ENCODE data around the gene NKD1. TPM values are rescaled to one million over a fixed set of nuclear protein-coding genes. Genes with fewer than 3 reads are reported as not detected.

The NKD1 gene
- total and polyA plus RNA-seq, 7 donors = under 0.01 to 18.0 (median 6.7) TPM

DNA sequence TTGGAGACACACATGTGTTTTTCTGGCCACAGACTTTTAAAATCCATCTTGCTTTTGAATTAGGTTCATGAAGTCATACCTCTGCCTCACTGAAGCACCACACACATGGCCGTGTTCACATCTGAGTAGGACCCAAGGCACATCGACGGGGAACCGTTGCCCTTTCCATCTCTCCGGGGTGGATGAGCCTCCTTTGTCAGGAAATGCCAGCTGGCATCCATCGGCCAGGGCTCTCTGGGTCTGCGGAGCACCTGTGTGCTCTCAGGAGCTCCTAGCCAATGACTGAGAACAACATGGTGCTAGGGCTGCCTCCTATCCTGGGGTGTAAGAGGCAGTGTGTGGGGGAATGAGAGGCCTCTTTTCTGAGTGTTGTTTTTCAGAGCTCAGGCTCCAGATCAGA lies 24.5 kb upstream of the NKD1 start:
- no peaks in the 10 kb centered on the region for H3K27me3 ChIP-seq
- H3K4me3 ChIP-seq = no peak overlapping the region
- H3K4me1 ChIP-seq = no peaks in the 10 kb centered on the region
- WGBS, 2 donors = 88 to 94% methylated on average over 7 of the region's 7 CpGs
- H3K36me3 ChIP-seq = no peaks in the 10 kb centered on the region
- intact Hi-C loops (cut with DNase I) = no loop called here
- no peak for DNase-seq
- H3K27ac ChIP-seq = no peak overlapping the region
- no peaks in the 10 kb centered on the region for H3K9me3 ChIP-seq
- TF ChIP-seq POLR2A (IDR thresholded peaks at IDR 0.05) = no peak
- TF ChIP-seq CTCF (IDR thresholded peaks at IDR 0.05) = no peak
- no peak for TF ChIP-seq POLR2AphosphoS5 (IDR thresholded peaks at IDR 0.05)
- no peak for TF ChIP-seq EP300 (IDR thresholded peaks at IDR 0.05)

GRCh38 chr16:50525262-50525661 lies 22.9 kb upstream of the NKD1 start:
- WGBS, 2 donors = 91 to 97% methylated on average over 3 of the region's 3 CpGs
- Histone ChIP-seq H3K36me3 (no peaks in the 10 kb centered on the region), H3K4me3 (no peak overlapping the region), H3K9me3 (peaks cover 0 to 5% (median 3%) of the 10 kb centered on the region in 4 donors), H3K4me1 (no peaks in the 10 kb centered on the region), H3K27me3 (no peaks in the 10 kb centered on the region), H3K27ac (no peak overlapping the region)
- TF ChIP-seq EP300 (IDR thresholded peaks at IDR 0.05) (no peak), POLR2A (IDR thresholded peaks at IDR 0.05) (no peak), CTCF (IDR thresholded peaks at IDR 0.05) (no peak), POLR2AphosphoS5 (IDR thresholded peaks at IDR 0.05) (no peak)
- intact Hi-C loops (cut with DNase I) = no loop called here
- no peak for DNase-seq

DNA sequence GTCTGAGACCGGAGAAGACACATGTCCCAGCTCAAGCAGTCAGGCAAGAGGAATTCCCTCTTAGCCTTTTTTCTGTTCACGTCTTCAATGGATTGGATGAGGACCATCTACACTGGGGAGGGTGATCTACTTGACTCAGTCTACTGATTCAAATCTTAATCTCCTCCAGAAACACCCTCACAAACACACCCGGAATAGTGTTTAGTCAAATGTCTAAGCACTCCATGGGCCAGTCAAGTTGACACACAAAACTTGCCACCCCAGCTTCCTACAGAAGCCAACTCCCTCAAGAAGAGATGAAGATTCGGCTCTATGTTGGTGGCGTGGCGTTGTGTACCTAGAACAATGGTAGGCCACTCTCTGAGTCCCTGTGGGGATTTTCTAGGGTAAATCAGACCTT lies 22.5 kb upstream of the NKD1 start:
- Histone ChIP-seq H3K27ac (no peak overlapping the region), H3K27me3 (no peaks in the 10 kb centered on the region), H3K9me3 (peaks cover 0 to 5% (median 3%) of the 10 kb centered on the region in 4 donors), H3K36me3 (no peaks in the 10 kb centered on the region), H3K4me1 (no peaks in the 10 kb centered on the region), H3K4me3 (no peak overlapping the region)
- 90 to 94% methylated on average over 6 of the region's 6 CpGs for WGBS, 2 donors
- DNase-seq = no peak
- intact Hi-C loops (cut with DNase I) = no loop called here
- TF ChIP-seq POLR2A (IDR thresholded peaks at IDR 0.05) (no peak), POLR2AphosphoS5 (IDR thresholded peaks at IDR 0.05) (no peak), CTCF (IDR thresholded peaks at IDR 0.05) (no peak), EP300 (IDR thresholded peaks at IDR 0.05) (no peak)

GRCh38 chr16:50526249-50526648 lies 21.9 kb upstream of the NKD1 start:
- Histone ChIP-seq H3K4me3 (no peak overlapping the region), H3K27me3 (no peaks in the 10 kb centered on the region), H3K36me3 (no peaks in the 10 kb centered on the region), H3K9me3 (peaks cover 0 to 5% (median 3%) of the 10 kb centered on the region in 4 donors), H3K27ac (no peak overlapping the region), H3K4me1 (no peaks in the 10 kb centered on the region)
- intact Hi-C loops (cut with DNase I) = no loop called here
- no peak for TF ChIP-seq POLR2A (IDR thresholded peaks at IDR 0.05)
- TF ChIP-seq POLR2AphosphoS5 (IDR thresholded peaks at IDR 0.05) = no peak
- TF ChIP-seq EP300 (IDR thresholded peaks at IDR 0.05) = no peak
- TF ChIP-seq CTCF (IDR thresholded peaks at IDR 0.05) = no peak
- 84 to 88% methylated on average over 4 of the region's 4 CpGs for WGBS, 2 donors
- no peak for DNase-seq

GRCh38 chr16:50526796-50527195 lies 21.4 kb upstream of the NKD1 start:
- Histone ChIP-seq H3K4me3 (no peak overlapping the region), H3K27ac (no peak overlapping the region), H3K36me3 (no peaks in the 10 kb centered on the region), H3K4me1 (no peaks in the 10 kb centered on the region), H3K27me3 (no peaks in the 10 kb centered on the region), H3K9me3 (peaks cover 0 to 5% (median 3%) of the 10 kb centered on the region in 4 donors)
- TF ChIP-seq EP300 (IDR thresholded peaks at IDR 0.05) (no peak), POLR2AphosphoS5 (IDR thresholded peaks at IDR 0.05) (no peak), POLR2A (IDR thresholded peaks at IDR 0.05) (no peak), CTCF (IDR thresholded peaks at IDR 0.05) (no peak)
- intact Hi-C loops (cut with DNase I) = no loop called here
- 92 to 93% methylated on average over 6 of the region's 6 CpGs for WGBS, 2 donors
- no peak for DNase-seq

All from sigmoid colon (tissue), 7 donors.